T-helper 9 cell (primary cell): ENCODE data around the gene SORL1.
"Not testable (repeated sequence)": the region's sequence is repeated elsewhere in the genome, so short reads cannot be mapped to it uniquely, and the experiment has no call there.

Experiments used
- DNase-seq: peaks from one replicate; pipeline ENCODE4 v3.0.0-alpha.2; 2020

Gene SORL1

GRCh38 chr11:121479698-121480238 lies 27.7 kb downstream of the SORL1 start:
- no peak for DNase-seq

GRCh38 chr11:121481484-121482230 lies 29.5 kb downstream of the SORL1 start:
- peak; percentile 26 for DNase-seq

- DNase-seq: peak; percentile 45
Measured at GRCh38 chr11:121482231-121483129, 30.4 kb downstream of the SORL1 start.

- no peak for DNase-seq
Measured at GRCh38 chr11:121483805-121484480, 31.8 kb downstream of the SORL1 start.

- DNase-seq: no peak
Measured at GRCh38 chr11:121485216-121485615, 33.1 kb downstream of the SORL1 start.

- DNase-seq: no peak
Measured at GRCh38 chr11:121486054-121486453, 33.9 kb downstream of the SORL1 start.

GRCh38 chr11:121487191-121487590 lies 35.1 kb downstream of the SORL1 start:
- no peak for DNase-seq

GRCh38 chr11:121488170-121488569 lies 36.1 kb downstream of the SORL1 start:
- no peak for DNase-seq

GRCh38 chr11:121488641-121489040 lies 36.5 kb downstream of the SORL1 start:
- no peak for DNase-seq

GRCh38 chr11:121489823-121490222 lies 37.7 kb downstream of the SORL1 start:
- DNase-seq: no peak

GRCh38 chr11:121494355-121495099 lies 42.4 kb downstream of the SORL1 start:
- DNase-seq: no peak

- no peak for DNase-seq
Measured at GRCh38 chr11:121497176-121497998, 45.3 kb downstream of the SORL1 start.

- no peak for DNase-seq
Measured at GRCh38 chr11:121499405-121499804, 47.3 kb downstream of the SORL1 start.

- no peak for DNase-seq
Measured at GRCh38 chr11:121500275-121500674, 48.2 kb downstream of the SORL1 start.

GRCh38 chr11:121500717-121501116 lies 48.6 kb downstream of the SORL1 start:
- no peak for DNase-seq

GRCh38 chr11:121503051-121503450 lies 50.9 kb downstream of the SORL1 start:
- DNase-seq: no peak

GRCh38 chr11:121506237-121506636 lies 54.1 kb downstream of the SORL1 start:
- not testable (repeated sequence) for DNase-seq

- no peak for DNase-seq
Measured at GRCh38 chr11:121508449-121508848, 56.3 kb downstream of the SORL1 start.

GRCh38 chr11:121510438-121510837 lies 58.3 kb downstream of the SORL1 start:
- DNase-seq: no peak

- DNase-seq: no peak
Measured at GRCh38 chr11:121512468-121513465, 60.7 kb downstream of the SORL1 start.
